Activated T-cell treated with anti-CD3 and anti-CD28 coated beads for 24 hours (primary cell): ENCODE data around the gene PTPRN2.

Source experiments
- DNase-seq: peaks from one replicate; pipeline ENCODE4 v3.0.0-alpha.2; 2020; ENCODE audit warnings: low read depth

Gene PTPRN2

DNA sequence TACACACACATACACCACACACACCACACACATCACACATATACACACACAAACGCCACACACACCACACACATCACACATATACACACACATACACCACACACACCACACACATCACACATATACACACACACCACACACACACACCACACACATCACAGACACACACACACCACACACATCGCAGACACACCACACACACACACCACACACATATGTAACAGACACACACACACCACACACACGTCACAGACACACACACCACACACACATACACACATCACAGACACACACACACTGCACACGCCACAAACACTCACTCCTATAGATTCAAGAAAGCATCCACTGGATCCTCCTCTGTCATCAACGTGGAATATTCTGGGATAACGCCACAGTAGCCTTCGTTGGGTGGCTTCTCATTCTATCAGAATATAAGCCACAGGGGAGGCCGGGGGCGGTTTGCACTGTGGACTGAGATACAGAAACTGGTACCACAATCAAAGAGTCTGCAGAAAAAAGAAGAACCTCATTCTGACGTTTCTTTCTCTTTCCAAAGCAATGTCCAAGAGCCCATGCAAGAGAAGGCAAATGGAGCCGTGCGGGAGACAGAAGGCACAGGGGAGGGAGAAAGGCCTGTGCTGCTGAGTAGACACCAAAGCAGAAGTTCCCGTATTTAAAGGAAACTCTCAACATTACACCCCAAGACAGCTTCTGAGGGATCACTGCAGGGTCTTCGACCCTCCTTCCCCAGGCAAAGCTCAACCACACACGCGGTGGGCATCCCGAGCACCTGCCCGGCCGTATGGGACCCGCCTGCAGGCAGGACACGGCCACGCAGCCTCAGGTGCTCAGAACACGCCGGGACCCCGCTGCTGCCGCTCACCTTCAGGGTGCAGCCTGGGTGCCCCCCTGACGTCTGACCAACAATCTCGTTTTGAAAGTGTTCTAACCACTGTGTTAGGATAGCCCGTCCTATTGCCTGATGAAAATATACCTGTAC lies 929.6 kb downstream of the PTPRN2 start:
- DNase-seq: no peak

DNA sequence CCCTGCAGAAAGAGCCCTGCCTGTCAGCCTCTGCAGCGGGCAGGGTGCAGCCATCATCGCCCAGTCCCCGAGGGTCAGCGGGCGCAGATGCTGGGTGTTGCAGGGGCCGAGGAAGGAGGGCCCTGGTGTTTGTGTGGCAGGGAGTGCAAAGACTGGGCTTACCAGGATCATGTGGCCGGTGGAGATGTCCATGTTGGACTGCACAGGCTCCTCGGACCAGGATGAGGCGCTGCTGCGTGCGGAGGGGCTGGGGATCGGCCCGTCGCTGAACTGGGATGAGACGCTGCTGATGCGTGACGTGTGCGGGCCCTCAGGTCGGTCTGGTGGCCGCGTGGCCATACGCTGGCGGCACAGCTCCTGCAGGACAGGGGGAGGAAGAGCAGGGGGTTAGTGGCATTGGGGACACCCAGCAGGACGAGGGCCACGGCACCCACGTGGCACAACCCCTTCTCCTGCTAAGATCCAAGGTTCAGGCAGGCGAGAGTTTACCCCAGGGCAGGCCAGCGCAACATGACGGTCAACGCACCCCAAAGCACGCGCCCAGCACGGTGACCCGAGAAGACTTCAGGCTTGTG lies 931.3 kb downstream of the PTPRN2 start:
- DNase-seq: no peak

DNA sequence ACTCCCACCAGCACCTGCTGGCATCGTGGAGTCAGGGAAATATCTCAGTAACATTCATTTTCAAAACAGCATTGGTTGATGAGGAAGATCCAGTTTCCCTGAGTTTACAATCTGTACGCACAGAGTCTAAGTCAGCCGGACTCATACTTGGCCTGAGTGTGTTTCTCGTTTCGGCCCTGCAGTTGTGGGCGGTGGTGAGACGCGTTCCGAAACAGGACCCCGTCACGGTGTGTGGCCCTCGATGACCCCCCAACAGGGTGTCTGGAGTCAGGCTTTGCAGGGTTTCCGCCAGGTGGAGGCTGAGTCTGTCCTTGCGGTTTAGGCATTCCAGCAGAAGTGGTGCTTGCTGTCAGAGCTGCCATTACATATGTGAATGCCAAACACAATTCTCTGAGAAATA lies 933.3 kb downstream of the PTPRN2 start:
- DNase-seq: no peak

DNA sequence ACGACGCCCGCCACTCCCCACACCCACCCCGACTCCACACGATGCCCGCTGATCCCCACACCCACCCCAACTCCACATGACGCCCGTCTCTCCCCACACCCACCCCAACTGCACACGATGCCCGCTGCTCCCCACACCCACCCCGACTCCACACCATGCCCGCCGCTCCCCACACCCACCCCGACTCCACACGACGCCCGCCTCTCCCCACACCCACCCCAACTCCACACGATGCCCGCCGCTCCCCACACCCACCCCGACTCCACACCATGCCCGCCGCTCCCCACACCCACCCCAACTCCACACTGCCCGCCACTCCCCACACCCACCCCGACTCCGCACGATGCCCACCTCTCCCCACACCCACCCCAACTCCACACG lies 933.8 kb downstream of the PTPRN2 start:
- DNase-seq: no peak

DNA sequence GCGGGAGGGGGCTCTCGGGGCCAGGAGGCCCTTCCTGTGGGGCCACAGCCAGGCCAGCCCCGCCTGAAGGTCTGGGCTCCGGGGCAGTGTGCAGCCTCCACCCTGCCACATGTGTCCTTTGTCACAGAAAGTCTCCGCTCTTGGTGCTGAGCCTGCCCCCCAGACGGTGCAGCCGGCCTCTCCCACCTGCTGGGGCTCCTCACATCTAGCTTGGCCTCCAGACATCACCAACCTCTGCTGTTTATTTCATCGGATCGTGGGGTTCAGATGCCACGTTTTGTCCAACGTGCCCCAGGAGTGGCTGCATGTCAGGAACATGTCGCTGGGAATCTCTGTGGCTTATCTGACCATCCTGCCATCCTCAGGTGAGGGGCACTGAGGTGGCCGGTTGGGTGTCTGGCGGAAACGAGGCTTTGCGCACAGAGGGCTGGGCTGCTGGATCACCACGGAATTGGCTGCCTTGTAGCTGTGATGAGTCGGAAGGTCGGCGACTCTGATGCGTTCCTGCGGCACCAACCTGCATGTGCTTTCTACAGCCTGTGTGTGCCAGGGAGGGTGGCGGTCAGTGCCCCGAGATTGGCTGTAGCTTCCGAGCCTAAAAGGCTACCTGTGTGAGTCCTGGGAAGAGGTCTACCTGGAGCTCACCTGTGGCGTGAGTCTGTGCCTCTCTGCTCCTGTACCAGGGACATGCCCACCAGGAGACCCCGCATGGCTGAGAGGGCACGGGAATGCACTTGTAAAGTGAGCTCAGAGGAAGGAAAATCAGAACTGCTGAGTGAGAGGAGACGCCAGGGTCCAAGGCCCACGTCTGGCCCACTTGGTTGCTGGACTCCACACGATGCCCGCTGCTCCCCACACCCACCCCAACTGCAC lies 934.4 kb downstream of the PTPRN2 start:
- DNase-seq: no peak

DNA sequence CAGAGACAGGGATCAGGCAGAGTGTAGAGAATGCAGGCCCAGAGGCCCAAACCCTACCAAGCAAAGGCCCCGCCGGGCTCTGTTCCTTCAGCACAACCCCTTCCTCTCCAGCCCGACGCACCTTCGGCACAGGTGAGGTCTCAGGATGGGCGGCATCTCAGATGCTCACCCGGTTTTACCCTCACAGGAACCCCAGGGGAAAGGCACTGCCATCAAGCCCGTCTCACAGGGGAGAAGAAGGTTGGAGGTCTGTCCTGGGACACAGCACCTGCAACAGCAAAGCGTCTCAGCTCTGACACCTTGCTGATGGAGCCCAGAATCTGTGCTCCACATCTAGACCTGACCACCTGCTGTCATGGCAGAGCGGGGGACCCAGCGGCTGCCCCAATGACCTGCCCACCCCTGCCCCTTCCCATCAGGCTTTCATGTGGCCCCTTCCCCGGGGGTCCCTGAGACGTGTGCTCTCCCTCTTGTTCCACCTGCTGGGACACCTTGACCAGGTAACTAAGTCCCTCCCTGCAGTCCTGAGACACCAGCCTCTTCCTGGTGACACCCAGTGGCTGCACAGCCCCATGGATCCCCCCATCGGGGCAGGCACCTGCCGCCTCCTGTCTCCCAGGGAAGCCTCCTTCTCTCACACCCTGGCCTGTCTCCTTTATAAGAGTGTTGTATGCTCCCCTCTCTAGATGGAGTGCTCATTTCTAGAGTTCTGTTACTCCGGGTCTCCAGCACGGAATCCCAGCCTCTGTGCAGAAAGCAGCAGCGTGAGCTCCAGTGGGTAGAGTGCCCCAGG lies 935.3 kb downstream of the PTPRN2 start:
- no peak for DNase-seq

DNA sequence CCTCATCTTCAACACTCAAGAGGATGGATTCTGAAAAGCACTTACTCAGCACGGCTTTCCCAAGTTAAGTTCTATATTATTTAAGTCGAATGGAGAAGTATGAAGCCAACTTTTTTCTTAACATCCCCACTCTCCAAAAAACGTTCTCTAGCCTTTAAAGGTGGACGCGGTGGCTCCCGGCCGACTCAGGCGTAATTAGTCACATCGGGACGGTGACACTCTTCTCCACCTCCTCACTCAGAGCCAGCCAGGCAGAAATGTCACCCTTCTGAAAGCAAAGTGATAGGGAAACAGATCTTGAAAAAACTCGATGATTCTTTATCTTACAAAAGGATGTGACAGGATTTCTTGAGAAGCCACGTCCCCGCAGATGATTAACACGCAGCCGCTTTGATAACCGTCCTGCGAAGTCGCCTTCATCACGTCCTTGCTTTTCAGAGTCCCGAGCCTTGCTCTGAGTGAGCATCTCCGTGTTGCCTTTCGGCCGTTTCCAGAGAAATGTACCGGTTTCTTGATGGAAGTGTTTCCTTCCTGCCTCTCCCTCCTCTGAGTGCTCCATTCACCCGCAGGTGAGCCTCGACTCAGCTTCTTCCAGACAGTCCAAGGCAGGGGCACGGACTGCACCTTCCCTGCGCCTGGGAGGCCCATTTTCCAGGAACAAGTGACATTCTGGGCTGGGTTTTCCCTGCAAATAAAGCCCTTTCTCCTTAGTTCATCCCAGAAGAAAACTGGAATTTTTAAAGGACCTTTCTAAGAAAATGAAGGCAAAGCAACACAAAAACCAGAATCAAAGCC lies 936.1 kb downstream of the PTPRN2 start:
- no peak for DNase-seq

DNA sequence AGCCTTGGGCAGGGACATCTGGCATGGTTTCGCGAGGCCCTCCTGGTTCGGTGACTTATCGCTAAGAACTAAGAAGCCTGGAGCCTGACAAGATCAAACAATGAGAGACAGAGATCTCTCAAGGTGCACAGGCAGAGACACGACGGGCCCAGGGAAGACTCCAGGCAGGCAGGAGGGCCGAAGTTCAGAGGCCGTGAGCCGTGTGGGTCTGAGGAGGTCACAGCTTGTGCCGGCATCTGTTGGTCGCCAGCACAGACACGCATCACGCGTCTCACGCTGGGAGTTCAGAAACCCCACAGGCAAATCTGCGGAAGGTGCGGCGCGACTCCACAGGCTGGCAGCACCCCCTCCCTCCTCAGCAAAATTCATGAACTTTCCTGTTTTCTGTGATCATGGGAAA lies 936.8 kb downstream of the PTPRN2 start:
- no peak for DNase-seq

DNA sequence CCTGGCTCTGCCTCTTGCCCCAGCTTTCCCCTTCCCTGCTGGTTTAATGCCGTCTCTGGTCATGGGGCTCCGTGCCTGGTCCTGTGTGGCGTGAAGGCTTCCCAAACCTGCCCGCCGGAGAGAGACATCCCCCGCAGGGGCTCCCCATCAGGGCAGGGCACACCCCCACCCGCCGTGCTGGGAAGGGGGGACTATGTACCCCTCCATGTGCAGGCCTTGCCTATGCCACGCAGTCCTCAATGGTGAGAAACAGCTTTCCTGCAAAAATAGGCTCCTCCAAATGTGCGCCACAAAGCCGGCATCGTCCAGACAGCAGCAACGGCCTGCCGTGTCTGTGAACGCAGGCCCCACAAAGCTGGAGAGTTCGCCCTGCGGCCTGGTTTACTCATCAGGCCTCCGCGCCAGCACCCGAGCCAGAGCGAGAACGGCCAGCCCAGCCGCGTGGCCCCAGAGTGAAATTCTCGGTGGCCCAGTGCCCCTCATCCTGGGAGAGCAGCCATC lies 937.4 kb downstream of the PTPRN2 start:
- no peak for DNase-seq

DNA sequence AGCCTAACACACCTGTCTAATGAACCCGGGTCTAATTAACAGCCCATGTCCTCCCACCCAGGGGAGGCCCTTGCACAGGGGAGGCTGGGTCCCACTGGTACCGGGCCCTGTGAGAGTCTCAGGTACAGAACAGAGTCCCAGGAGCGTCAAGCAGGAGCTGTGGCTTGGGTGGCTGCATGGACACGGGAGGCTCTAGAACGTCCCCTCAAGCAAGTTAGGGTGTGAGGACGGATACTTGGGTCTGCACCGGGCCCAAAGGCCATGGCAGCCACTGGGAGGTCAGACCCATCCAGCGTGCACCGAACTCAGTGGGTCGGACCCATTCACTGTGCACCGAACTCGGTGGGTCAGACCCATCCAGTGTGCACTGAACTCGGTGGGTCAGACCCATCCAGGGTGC lies 941.1 kb downstream of the PTPRN2 start:
- DNase-seq: no peak

DNA sequence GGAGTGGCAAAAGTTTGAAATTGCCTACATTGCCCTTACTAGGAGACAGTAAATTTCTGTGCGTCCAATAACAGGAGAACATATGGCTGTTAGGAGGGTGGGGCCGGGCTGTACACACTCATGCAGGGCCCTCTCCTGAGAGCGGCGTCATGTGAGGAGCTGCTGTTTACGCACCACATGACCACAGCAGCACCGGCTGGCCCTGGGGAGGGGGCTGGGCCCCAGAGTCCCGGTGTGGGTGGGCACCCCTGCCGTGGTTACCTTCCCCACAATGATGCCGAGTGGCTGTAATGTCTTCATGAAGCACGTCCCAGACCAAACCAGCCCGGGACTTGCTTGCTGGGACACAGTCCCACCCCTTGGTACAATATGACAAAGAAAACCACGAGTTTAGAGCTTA lies 942.1 kb downstream of the PTPRN2 start:
- no peak for DNase-seq

DNA sequence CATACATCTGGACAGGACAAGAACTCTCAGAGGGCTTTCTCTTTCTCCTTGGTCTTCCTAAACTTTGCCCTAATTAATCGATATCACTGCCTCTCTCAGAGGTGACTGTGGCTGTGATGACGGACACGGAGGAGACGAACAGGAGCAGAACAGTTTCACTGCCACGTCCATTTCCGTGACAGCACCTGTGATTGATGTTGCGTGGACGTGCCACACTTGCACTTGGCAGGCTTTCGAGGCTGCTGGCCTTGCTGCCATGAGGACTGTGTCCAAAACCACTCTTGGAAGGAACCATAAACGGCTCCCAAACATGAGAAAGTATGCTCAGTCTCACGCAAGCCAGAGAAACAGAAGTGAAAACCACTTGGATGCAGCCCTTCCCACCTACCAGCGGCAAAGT lies 942.7 kb downstream of the PTPRN2 start:
- DNase-seq: no peak

DNA sequence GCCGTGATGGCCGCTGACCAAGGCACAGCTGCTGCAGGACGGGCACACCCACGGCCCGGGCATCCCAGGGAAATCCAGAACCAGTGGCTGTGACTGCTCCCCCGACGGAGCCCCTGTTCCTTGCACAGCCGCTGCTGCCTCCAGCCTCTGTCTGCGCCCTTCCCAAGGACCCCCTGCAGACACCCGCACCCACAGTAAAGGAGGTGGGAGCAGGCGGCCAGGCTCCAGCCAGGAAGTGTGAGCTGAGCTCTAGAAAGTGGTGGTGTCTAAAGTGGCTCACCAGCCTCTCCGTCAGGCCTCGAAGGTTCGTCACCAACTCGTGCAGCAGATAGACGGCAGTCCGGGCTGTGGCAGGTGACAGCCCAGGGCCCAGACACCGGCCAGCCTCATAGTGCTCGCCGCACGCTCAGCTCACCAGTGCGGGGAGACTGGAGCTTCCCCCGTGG lies 944.1 kb downstream of the PTPRN2 start:
- no peak for DNase-seq

DNA sequence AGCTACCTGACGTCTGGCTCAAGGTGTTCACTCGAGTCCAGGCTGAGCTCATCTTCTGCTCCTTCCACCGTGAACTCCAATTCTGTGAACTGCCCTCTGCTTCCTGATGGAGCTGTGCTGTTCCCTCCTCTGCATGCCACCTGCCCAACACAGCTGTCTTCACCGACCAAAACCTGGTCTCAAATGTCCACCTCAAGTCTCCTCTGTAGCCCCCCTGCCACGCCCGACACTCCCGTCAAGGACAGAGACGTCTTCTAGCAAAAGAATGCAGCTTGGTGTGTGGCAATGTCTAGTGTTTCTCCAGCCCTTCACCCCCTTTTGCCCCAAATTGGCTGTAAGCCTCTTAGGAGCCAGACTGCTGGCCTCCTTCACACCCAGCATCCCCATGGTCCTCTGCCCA lies 945.8 kb downstream of the PTPRN2 start:
- no peak for DNase-seq

DNA sequence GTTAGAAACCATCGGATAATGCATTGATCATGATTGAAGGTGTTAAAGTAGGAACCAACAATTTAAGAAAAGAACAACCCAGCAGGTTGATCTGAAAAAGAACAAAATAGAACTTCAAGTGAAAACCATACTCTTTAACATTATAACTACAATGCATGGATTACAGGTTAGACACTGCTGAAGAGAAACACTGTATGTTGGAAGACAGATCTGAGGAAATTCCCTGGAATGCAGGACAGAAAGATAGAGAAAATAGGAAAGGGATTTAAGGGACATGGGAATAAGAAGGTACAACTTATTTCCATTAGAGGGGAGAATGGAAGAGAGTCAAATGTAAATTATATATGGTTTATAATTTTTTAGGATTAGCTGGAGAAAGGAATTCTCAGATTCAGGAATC lies 947.5 kb downstream of the PTPRN2 start:
- no peak for DNase-seq

DNA sequence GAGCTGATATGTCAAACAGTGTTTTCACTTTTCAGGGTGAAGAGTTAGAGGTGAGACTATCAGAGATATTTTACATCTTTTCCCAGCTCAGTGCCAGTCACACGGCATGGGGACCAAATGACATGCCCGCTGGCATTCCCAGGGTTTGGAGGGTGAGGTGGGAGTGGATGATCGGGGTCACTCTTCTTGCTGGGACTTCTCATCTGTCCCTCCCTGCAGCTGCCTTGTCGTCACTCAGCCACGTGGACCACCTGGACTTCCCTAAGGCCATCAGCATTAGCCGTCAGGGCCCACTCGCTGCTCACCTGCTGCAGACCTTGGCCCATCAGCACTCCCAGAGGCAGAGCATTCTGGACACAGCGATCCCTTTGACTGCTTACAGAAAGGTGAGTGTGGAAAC lies 949.1 kb downstream of the PTPRN2 start:
- DNase-seq: no peak

DNA sequence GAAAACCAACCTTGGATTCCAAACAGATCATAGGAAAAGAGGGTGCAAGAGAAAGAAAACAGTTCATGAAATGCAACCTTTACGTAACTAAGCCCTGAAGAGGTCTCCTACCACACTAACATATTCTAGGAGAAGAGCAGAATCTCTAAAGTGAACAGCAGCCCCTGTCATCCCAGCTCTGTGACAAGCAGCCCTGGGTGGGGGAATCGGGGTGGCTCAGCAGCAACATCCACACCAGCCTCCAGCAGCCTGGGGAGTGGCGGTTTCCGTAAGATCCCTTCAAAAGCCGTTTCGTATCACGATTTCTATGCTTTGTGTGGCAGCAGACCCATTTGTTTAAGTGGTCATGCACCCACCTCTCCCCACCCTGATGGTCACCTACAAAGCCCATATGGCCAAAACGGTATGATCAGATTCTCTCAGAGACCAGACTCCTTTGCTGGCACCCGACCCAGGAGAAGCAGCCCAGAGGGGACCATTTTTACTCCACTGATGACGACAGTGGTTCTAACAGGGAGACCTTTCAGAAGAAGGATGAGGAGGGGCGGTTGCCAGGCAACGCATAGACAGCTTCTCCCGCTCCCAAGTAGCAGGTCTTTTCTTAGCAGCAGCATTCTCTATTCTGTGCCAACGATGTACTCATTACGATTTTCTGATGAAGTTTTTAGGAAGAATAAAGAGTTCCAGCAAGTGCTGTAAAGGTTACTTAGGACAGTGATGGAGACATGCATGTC lies 950.2 kb downstream of the PTPRN2 start:
- no peak for DNase-seq

DNA sequence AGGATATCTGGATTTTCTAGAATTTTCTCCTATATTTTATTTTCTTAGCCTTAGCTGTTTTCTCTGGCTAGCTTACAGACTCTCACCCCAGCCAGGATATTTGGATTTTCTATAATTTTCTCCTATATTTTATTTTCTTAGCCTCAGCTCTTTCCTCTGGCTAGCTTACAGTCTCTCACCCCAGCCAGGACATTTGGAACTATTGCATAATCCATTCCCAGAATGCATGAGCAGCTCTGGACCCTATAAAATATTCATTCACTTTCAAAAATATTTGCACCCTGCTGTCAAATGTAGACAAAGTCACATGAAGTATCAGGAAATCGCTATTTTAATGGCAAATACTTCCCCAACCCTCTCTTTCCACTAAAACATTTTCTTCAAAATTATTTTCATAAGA lies 952.0 kb downstream of the PTPRN2 start:
- DNase-seq: no peak

DNA sequence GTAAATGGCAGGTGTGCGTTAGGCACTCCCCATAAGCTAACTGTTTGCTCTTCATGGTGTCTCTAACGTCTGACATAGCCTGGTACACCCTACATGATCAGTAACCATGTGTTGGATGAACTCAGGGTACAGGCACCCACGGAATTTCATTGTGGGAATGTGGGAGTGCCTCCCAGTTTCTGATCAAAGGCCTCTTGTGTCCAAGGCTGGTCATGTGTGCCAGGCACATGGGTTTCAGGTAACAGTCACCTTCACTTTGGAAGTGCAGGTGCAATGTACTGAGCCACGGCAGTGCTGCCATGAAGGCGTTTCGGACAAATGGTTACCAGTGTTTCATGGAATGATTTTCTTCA lies 952.5 kb downstream of the PTPRN2 start:
- DNase-seq: no peak
